GM18867 (cell line): ENCODE data around the gene AVEN.

ENCODE experiments used
- ATAC-seq: cut with Tn5 transposase; IDR thresholded peaks from one replicate; pipeline ENCODE4 v1.9.1; 2021; ENCODE audit warnings: mild to moderate bottlenecking, moderate library complexity; ENCODE audit not compliant: unreplicated experiment

The AVEN gene

GRCh38 chr15:33987444-33987843 lies 51.6 kb downstream of the AVEN start:
- no peak for ATAC-seq

- ATAC-seq: no peak
Measured at GRCh38 chr15:33985751-33986150, 53.3 kb downstream of the AVEN start.

GRCh38 chr15:33985287-33985686 lies 53.7 kb downstream of the AVEN start:
- no peak for ATAC-seq

- ATAC-seq: no peak
Measured at GRCh38 chr15:33982516-33982915, 56.5 kb downstream of the AVEN start.

GRCh38 chr15:33980159-33980558 lies 58.8 kb downstream of the AVEN start:
- ATAC-seq: no peak

- no peak for ATAC-seq
Measured at GRCh38 chr15:33975022-33975565, 63.9 kb downstream of the AVEN start.

- no peak for ATAC-seq
Measured at GRCh38 chr15:33971811-33972210, 67.2 kb downstream of the AVEN start.

GRCh38 chr15:33968821-33969220 lies 70.2 kb downstream of the AVEN start:
- no peak for ATAC-seq

GRCh38 chr15:33968224-33968623 lies 70.8 kb downstream of the AVEN start, which contains the start of gene CHRM5:
CHRM5 (plus strand) TSS chr15:33968497; CDS start chr15:34062718, 94,221 bp downstream.
- no peak for ATAC-seq

GRCh38 chr15:33964665-33965040 lies 74.4 kb downstream of the AVEN start:
- no peak for ATAC-seq

- no peak for ATAC-seq
Measured at GRCh38 chr15:33963831-33964664, 75.0 kb downstream of the AVEN start.

GRCh38 chr15:33960549-33960935 lies 78.5 kb downstream of the AVEN start:
- ATAC-seq: no peak

- no peak for ATAC-seq
Measured at GRCh38 chr15:33959844-33960548, 79.0 kb downstream of the AVEN start.

- no peak for ATAC-seq
Measured at GRCh38 chr15:33956397-33956796, 82.6 kb downstream of the AVEN start.

- ATAC-seq: no peak
Measured at GRCh38 chr15:33955945-33956344, 83.1 kb downstream of the AVEN start.

- ATAC-seq: no peak
Measured at GRCh38 chr15:33946152-33946551, 92.9 kb downstream of the AVEN start.

- ATAC-seq: peak; percentile 74
Measured at GRCh38 chr15:33941279-33942063, 97.5 kb downstream of the AVEN start.

GRCh38 chr15:33934921-33935320 lies 104.1 kb downstream of the AVEN start:
- no peak for ATAC-seq

- ATAC-seq: no peak
Measured at GRCh38 chr15:33934396-33934795, 104.6 kb downstream of the AVEN start.

GRCh38 chr15:33932734-33933133 lies 106.3 kb downstream of the AVEN start:
- no peak for ATAC-seq

- no peak for ATAC-seq
Measured at GRCh38 chr15:33926260-33926659, 112.7 kb downstream of the AVEN start.
